WTC11 (cell line): ENCODE data around the gene SAMD5. TPM values are rescaled to one million over a fixed set of nuclear protein-coding genes. Genes with fewer than 3 reads are reported as not detected.

Experiments
- ATAC-seq: fragments of 200-7000 bp; cut with Tn5 transposase; 2 replicates; pipeline ENCODE4 v1.10.0; 2021; ENCODE audit warnings: mild to moderate bottlenecking, moderate library complexity
- CTCF ChIA-PET: fragments of 300-600 bp; sonication (Branson Sonifier 250); formaldehyde crosslinking; loops from one replicate; lab custom pipeline; 2021; ENCODE audit warnings: antibody characterized with exemption; lab: Charles Lee
- POLR2A ChIA-PET: fragments of 350-600 bp; sonication (Branson Sonifier 250); formaldehyde crosslinking; loops from one replicate; lab custom pipeline; 2021; ENCODE audit warnings: antibody characterized with exemption; lab: Charles Lee
- DNase-seq: peaks from one replicate; pipeline ENCODE4 v3.0.0; 2021; ENCODE audit warnings: low spot score
- H3K27ac Mint-ChIP-seq: 2 replicates; pipeline ENCODE4 v1.8.0; 2021; ENCODE audit warnings: mixed read lengths
- H3K27me3 Mint-ChIP-seq: 2 replicates; pipeline ENCODE4 v1.8.0; 2021; ENCODE audit warnings: low read depth, mild to moderate bottlenecking, moderate library complexity, mixed read lengths
- H3K36me3 Mint-ChIP-seq: 2 replicates; pipeline ENCODE4 v1.8.0; 2021; ENCODE audit warnings: mixed read lengths
- H3K4me1 Mint-ChIP-seq: 2 replicates; pipeline ENCODE4 v1.8.0; 2022; ENCODE audit warnings: mixed read lengths
- H3K4me3 Mint-ChIP-seq: 2 replicates; pipeline ENCODE4 v1.8.0; 2021; ENCODE audit warnings: mild to moderate bottlenecking, moderate library complexity, mixed read lengths
- H3K9me3 Mint-ChIP-seq: 2 replicates; pipeline ENCODE4 v1.8.0; 2021; ENCODE audit warnings: mixed read lengths
- AR ChIP-seq: fragments of 250-450 bp; sonication (Bioruptor Pico); IDR thresholded peaks from 2 replicates; pipeline ENCODE4 v1.9.0; 2021; ENCODE audit warnings: mild to moderate bottlenecking
- ATF3 ChIP-seq: sonication (generic); formaldehyde crosslinking; conservative IDR thresholded peaks from 2 replicates; pipeline ENCODE4 v1.8.1; 2022; ENCODE audit warnings: mild to moderate bottlenecking, missing genetic modification reagents
- CTCF ChIP-seq: fragments of 200-600 bp; IDR thresholded peaks from 2 replicates; pipeline ENCODE4 v1.8.0; 2022; ENCODE audit warnings: antibody characterized with exemption
- EMX1 ChIP-seq: fragments of 250-450 bp; sonication (Bioruptor Pico); IDR thresholded peaks from 2 replicates; pipeline ENCODE4 v1.8.0; 2021; ENCODE audit warnings: mild to moderate bottlenecking
- ETV6 ChIP-seq: sonication (generic); formaldehyde crosslinking; IDR thresholded peaks from 2 replicates; pipeline ENCODE4 v1.8.1; 2022; ENCODE audit warnings: mild to moderate bottlenecking, missing genetic modification reagents
- FOXJ3 ChIP-seq: sonication (generic); formaldehyde crosslinking; IDR thresholded peaks from 2 replicates; pipeline ENCODE4 v1.9.0; 2021; ENCODE audit warnings: missing genetic modification reagents, mild to moderate bottlenecking, borderline replicate concordance
- JAZF1 ChIP-seq: fragments of 250-450 bp; sonication (Bioruptor Pico); IDR thresholded peaks from 2 replicates; pipeline ENCODE4 v1.9.0; 2021; ENCODE audit warnings: moderate library complexity, mild to moderate bottlenecking, inconsistent platforms
- KAT7 ChIP-seq: sonication (generic); formaldehyde crosslinking; IDR thresholded peaks from 2 replicates; pipeline ENCODE4 v1.8.1; 2023; ENCODE audit warnings: missing genetic modification reagents, mild to moderate bottlenecking, borderline replicate concordance
- MAX ChIP-seq: sonication (generic); formaldehyde crosslinking; IDR thresholded peaks from 2 replicates; pipeline ENCODE4 v1.8.0; 2022; ENCODE audit warnings: mild to moderate bottlenecking, missing genetic modification reagents
- NFYB ChIP-seq: sonication (generic); formaldehyde crosslinking; conservative IDR thresholded peaks from 2 replicates; pipeline ENCODE4 v1.8.0; 2022; ENCODE audit warnings: low read depth, missing genetic modification reagents
- NR3C1 ChIP-seq: sonication (generic); formaldehyde crosslinking; conservative IDR thresholded peaks from 2 replicates; pipeline ENCODE4 v1.8.1; 2023; ENCODE audit warnings: low read depth, mild to moderate bottlenecking, missing genetic modification reagents
- PREB ChIP-seq: sonication (generic); formaldehyde crosslinking; IDR thresholded peaks from 2 replicates; pipeline ENCODE4 v1.8.1; 2022; ENCODE audit warnings: mild to moderate bottlenecking, missing genetic modification reagents, moderate library complexity, borderline replicate concordance
- RORB ChIP-seq: fragments of 250-450 bp; sonication (Bioruptor Pico); IDR thresholded peaks from 2 replicates; pipeline ENCODE4 v1.9.0; 2021; ENCODE audit warnings: mild to moderate bottlenecking
- SMAD4 ChIP-seq: sonication (generic); formaldehyde crosslinking; IDR thresholded peaks from 2 replicates; pipeline ENCODE4 v1.8.0; 2022; ENCODE audit warnings: mild to moderate bottlenecking, missing genetic modification reagents
- TP53 ChIP-seq: sonication (generic); formaldehyde crosslinking; IDR thresholded peaks from 2 replicates; pipeline ENCODE4 v1.8.1; 2023; ENCODE audit warnings: mild to moderate bottlenecking, missing genetic modification reagents
- USF2 ChIP-seq: sonication (generic); formaldehyde crosslinking; IDR thresholded peaks from 2 replicates; pipeline ENCODE4 v1.8.1; 2023; ENCODE audit warnings: mild to moderate bottlenecking, missing genetic modification reagents, moderate library complexity
- ZBTB43 ChIP-seq: sonication (generic); formaldehyde crosslinking; IDR thresholded peaks from 2 replicates; pipeline ENCODE4 v1.8.1; 2023; ENCODE audit warnings: mild to moderate bottlenecking, missing genetic modification reagents
- ZNF138 ChIP-seq: sonication (generic); formaldehyde crosslinking; conservative IDR thresholded peaks from 2 replicates; pipeline ENCODE4 v1.8.1; 2022; ENCODE audit warnings: mild to moderate bottlenecking, moderate library complexity, missing genetic modification reagents
- ZNF232 ChIP-seq: sonication (generic); formaldehyde crosslinking; IDR thresholded peaks from 2 replicates; pipeline ENCODE4 v1.8.0; 2022; ENCODE audit warnings: mild to moderate bottlenecking, missing genetic modification reagents
- ZNF512 ChIP-seq: sonication (generic); formaldehyde crosslinking; IDR thresholded peaks from 2 replicates; pipeline ENCODE4 v1.8.1; 2022; ENCODE audit warnings: missing genetic modification reagents, borderline replicate concordance
- ZNF532 ChIP-seq: fragments of 250-450 bp; sonication (Bioruptor Pico); IDR thresholded peaks from 2 replicates; pipeline ENCODE4 v1.9.0; 2021; ENCODE audit warnings: mild to moderate bottlenecking, borderline replicate concordance
- total RNA-seq: library from RNA; stranded (reverse); gene quantifications from 3 replicates; pipeline ENCODE4 v1.2.3, GENCODE V29; 2021

SAMD5 gene
- total RNA-seq, 1 experiment from 2014 or later, result 0.39 TPM

GRCh38 chr6:147522597-147522996, 14.1 kb downstream of the SAMD5 start:
- DNase-seq, result no peak
- Mint-ChIP-seq H3K27ac (no peak overlapping the region), H3K4me3 (no peak overlapping the region), H3K9me3 (no peaks in the 10 kb centered on the region), H3K4me1 (0 out of 2 replicates have a peak, but pooled peaks cover 4% of the 10 kb centered on the region), H3K36me3 (no peaks in the 10 kb centered on the region), H3K27me3 (no peaks in the 10 kb centered on the region)
- peak; percentile 53; the same call in 1 of the 2 replicates for ATAC-seq
- POLR2A ChIA-PET, result no interaction called here
- TF ChIP-seq JAZF1, result no peak
- no peak for TF ChIP-seq KAT7 (CRISPR knock-in tag)
- TF ChIP-seq NR3C1, result no peak
- TF ChIP-seq ETV6 (CRISPR knock-in tag), result no peak
- no peak for TF ChIP-seq ZNF532 (CRISPR knock-in tag)
- TF ChIP-seq ZNF512 (CRISPR knock-in tag), result no peak
- no peak for TF ChIP-seq EMX1 (CRISPR knock-in tag)
- no peak for TF ChIP-seq USF2 (CRISPR knock-in tag)
- no peak for TF ChIP-seq RORB (CRISPR knock-in tag)
- TF ChIP-seq ATF3, result no peak
- TF ChIP-seq SMAD4, result no peak
- no peak for TF ChIP-seq ZNF232 (CRISPR knock-in tag)
- no peak for TF ChIP-seq CTCF
- CTCF ChIA-PET, result no interaction called here

GRCh38 chr6:147525519-147526209, 17.2 kb downstream of the SAMD5 start:
- H3K9me3 Mint-ChIP-seq, result no peaks in the 10 kb centered on the region
- CTCF ChIA-PET, result no interaction called here
- no peak for TF ChIP-seq AR (CRISPR knock-in tag)
- no peak for TF ChIP-seq PREB (CRISPR knock-in tag)
- TF ChIP-seq MAX (CRISPR knock-in tag), result no peak
- TF ChIP-seq ZBTB43 (CRISPR knock-in tag), result no peak
- no peak for TF ChIP-seq ZNF138 (CRISPR knock-in tag)
- no peak for TF ChIP-seq TP53 (CRISPR knock-in tag)
- no peak for TF ChIP-seq NFYB (CRISPR knock-in tag)
- TF ChIP-seq EMX1 (CRISPR knock-in tag), result no peak
- no peak for TF ChIP-seq FOXJ3 (CRISPR knock-in tag)

More at GRCh38 chr6:147525519-147526209, 17.2 kb downstream of the SAMD5 start:
- no peak overlapping the region for H3K27ac Mint-ChIP-seq
- DNase-seq (no peak), ATAC-seq (no peak)
- H3K27me3 Mint-ChIP-seq, result no peaks in the 10 kb centered on the region
- H3K36me3 Mint-ChIP-seq, result no peaks in the 10 kb centered on the region
- POLR2A ChIA-PET, result no interaction called here
- no peak overlapping the region for H3K4me3 Mint-ChIP-seq
- H3K4me1 Mint-ChIP-seq, result peaks cover 7% of the 10 kb centered on the region; the same call in 1 of the 2 replicates
